HepG2 (cell line): ENCODE data around the gene SAPCD1. TPM values are rescaled to one million over a fixed set of nuclear protein-coding genes. Genes with fewer than 3 reads are reported as not detected.

Experiments used
- CBX5 ChIP-seq: sonication (generic); formaldehyde crosslinking; IDR thresholded peaks from 2 replicates; pipeline ENCODE4 v1.4.0; 2020; ENCODE audit warnings: missing genetic modification reagents, borderline replicate concordance
- IRX3 ChIP-seq: sonication (generic); formaldehyde crosslinking; IDR thresholded peaks from 2 replicates; pipeline ENCODE4 v1.8.1; 2023; ENCODE audit warnings: mild to moderate bottlenecking, low read depth, missing genetic modification reagents, borderline replicate concordance
- KDM5B ChIP-seq: sonication (generic); formaldehyde crosslinking; IDR thresholded peaks from 2 replicates; pipeline ENCODE4 v1.4.0; 2020; ENCODE audit warnings: missing genetic modification reagents, mild to moderate bottlenecking, borderline replicate concordance
- SAP130 ChIP-seq: IDR thresholded peaks from 2 replicates; pipeline ENCODE4 v1.6.1; 2016; ENCODE audit warnings: low read depth
- ZNF501 ChIP-seq: sonication (generic); formaldehyde crosslinking; IDR thresholded peaks from 2 replicates; pipeline ENCODE4 v1.5.1; 2020; ENCODE audit warnings: mild to moderate bottlenecking, moderate library complexity, missing genetic modification reagents
- ZNF512 ChIP-seq: sonication (generic); formaldehyde crosslinking; IDR thresholded peaks from 2 replicates; pipeline ENCODE4 v1.4.0; 2020; ENCODE audit warnings: mild to moderate bottlenecking, missing genetic modification reagents
- ZNF766 ChIP-seq: sonication (generic); formaldehyde crosslinking; IDR thresholded peaks from 2 replicates; pipeline ENCODE4 v1.5.0; 2020; ENCODE audit warnings: missing genetic modification reagents, borderline replicate concordance
- ZNF792 ChIP-seq: IDR thresholded peaks from 2 replicates; pipeline ENCODE4 v1.6.1; 2016
- polyA plus RNA-seq, 8 experiments: library from polyadenylated mRNA; depleted of rRNA in 3 of 8; stranded (reverse) in 7 of 8; unstranded in 1 of 8; fragments of >200 nt; fragmentation: Illumina TruSeq in 4 of 8; extraction: Trizol in 4 of 8; gene quantifications; 2 replicates each; pipeline versions ENCODE4 v1.2.1 to v1.2.3, GENCODE V29; 2011 to 2016; ENCODE audit warnings: low read depth in 4 of 8, missing spikeins in 1 of 8, mixed read lengths in 1 of 8; ENCODE audit not compliant: insufficient read depth in 1 of 8
- total RNA-seq, 5 experiments: library from RNA; depleted of rRNA; stranded (reverse); fragments of >200 nt; fragmentation: Illumina TruSeq; extraction: Trizol; gene quantifications; 2 replicates each; pipeline ENCODE4 v1.2.3, GENCODE V29; 2016; ENCODE audit warnings: low read depth in 1 of 5
- TF ChIP-seq, protein P1 (sequence below): sonication (generic); formaldehyde crosslinking; IDR thresholded peaks from 2 replicates; pipeline ENCODE4 v1.4.0; 2020; ENCODE audit warnings: mild to moderate bottlenecking, missing genetic modification reagents
- TF ChIP-seq, protein P2 (sequence below): sonication (generic); formaldehyde crosslinking; IDR thresholded peaks from 2 replicates; pipeline ENCODE4 v1.5.1; 2020; ENCODE audit warnings: missing genetic modification reagents, mild to moderate bottlenecking, borderline replicate concordance

Gene SAPCD1
- total and polyA plus RNA-seq, 2 of the 13 experiments (the other 11 are each of a cell fraction or from before 2014, with no cell fraction given): 2.5 to 3.9 TPM

GRCh38 chr6:31782126-31782855 is 19.8 kb downstream of the SAPCD1 start (continued):
- TF ChIP-seq, protein P1, sequence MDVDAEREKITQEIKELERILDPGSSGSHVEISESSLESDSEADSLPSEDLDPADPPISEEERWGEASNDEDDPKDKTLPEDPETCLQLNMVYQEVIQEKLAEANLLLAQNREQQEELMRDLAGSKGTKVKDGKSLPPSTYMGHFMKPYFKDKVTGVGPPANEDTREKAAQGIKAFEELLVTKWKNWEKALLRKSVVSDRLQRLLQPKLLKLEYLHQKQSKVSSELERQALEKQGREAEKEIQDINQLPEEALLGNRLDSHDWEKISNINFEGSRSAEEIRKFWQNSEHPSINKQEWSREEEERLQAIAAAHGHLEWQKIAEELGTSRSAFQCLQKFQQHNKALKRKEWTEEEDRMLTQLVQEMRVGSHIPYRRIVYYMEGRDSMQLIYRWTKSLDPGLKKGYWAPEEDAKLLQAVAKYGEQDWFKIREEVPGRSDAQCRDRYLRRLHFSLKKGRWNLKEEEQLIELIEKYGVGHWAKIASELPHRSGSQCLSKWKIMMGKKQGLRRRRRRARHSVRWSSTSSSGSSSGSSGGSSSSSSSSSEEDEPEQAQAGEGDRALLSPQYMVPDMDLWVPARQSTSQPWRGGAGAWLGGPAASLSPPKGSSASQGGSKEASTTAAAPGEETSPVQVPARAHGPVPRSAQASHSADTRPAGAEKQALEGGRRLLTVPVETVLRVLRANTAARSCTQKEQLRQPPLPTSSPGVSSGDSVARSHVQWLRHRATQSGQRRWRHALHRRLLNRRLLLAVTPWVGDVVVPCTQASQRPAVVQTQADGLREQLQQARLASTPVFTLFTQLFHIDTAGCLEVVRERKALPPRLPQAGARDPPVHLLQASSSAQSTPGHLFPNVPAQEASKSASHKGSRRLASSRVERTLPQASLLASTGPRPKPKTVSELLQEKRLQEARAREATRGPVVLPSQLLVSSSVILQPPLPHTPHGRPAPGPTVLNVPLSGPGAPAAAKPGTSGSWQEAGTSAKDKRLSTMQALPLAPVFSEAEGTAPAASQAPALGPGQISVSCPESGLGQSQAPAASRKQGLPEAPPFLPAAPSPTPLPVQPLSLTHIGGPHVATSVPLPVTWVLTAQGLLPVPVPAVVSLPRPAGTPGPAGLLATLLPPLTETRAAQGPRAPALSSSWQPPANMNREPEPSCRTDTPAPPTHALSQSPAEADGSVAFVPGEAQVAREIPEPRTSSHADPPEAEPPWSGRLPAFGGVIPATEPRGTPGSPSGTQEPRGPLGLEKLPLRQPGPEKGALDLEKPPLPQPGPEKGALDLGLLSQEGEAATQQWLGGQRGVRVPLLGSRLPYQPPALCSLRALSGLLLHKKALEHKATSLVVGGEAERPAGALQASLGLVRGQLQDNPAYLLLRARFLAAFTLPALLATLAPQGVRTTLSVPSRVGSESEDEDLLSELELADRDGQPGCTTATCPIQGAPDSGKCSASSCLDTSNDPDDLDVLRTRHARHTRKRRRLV: no peak
- TF ChIP-seq SAP130 (no peak), KDM5B (CRISPR knock-in tag) (0 out of 2 replicates have a peak, but pooled peaks have one; percentile 22), IRX3 (CRISPR knock-in tag) (no peak), ZNF512 (no peak), CBX5 (CRISPR knock-in tag) (no peak), ZNF501 (no peak), ZNF766 (CRISPR knock-in tag) (no peak), ZNF792 (CRISPR knock-in tag) (no peak)
- TF ChIP-seq, protein P2, sequence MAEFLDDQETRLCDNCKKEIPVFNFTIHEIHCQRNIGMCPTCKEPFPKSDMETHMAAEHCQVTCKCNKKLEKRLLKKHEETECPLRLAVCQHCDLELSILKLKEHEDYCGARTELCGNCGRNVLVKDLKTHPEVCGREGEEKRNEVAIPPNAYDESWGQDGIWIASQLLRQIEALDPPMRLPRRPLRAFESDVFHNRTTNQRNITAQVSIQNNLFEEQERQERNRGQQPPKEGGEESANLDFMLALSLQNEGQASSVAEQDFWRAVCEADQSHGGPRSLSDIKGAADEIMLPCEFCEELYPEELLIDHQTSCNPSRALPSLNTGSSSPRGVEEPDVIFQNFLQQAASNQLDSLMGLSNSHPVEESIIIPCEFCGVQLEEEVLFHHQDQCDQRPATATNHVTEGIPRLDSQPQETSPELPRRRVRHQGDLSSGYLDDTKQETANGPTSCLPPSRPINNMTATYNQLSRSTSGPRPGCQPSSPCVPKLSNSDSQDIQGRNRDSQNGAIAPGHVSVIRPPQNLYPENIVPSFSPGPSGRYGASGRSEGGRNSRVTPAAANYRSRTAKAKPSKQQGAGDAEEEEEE (CRISPR knock-in tag): no peak
